ENCODE measurements around the gene ARFRP1. TPM values are rescaled to one million over a fixed set of nuclear protein-coding genes. Genes with fewer than 3 reads are reported as not detected.

Gene ARFRP1
- total and polyA plus RNA-seq, 9 donors = 26.2 to 33.0 (median 31.4) TPM

DNA sequence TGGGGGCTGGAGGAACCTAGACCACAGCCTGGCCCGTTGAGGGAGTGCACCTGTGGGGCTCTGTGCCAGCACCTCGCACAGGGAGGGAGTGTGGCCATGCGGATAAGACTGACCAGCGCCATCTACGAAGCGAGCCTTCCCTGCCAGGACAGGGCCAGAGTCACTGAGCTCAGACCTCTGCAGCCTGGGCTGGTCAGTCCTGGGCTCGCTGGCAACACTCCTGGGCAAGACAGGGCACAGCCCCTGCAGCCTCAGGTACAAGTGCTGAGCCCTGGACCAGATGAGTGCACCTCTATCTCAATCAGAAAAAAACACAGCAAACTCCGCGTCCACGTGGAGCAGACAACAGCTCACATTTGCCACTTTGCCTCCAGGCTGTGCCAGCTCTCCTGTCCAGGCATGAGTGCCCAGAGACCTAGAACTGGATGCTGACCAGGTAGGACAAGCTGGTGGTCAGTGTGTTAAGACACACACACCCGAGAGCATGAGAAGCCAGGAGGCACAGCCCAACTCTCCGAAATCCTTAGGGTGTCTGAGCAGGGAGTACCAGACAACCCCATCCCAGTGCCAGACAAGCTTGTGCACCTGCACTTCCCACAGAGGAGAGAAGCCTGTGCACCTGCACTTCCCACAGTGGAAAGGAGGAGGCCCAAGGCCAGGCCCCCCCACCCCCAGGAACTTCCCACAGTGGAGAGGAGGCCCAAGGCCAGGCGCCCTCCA is 4.9 kb downstream of the ARFRP1 start:
- no peak overlapping the region for H3K4me3 ChIP-seq (ENCODE audit: low read length)
- H3K27ac ChIP-seq (ENCODE audit: low read length) = no peak overlapping the region
- no peaks in the 10 kb centered on the region for H3K27me3 ChIP-seq (ENCODE audit: control insufficient read depth, insufficient read depth, low read length)
- 63% methylated on average over 12 of the region's 13 CpGs for WGBS (ENCODE audit: insufficient coverage)
- peaks cover 30% of the 10 kb centered on the region for H3K4me1 ChIP-seq (ENCODE audit: control insufficient read depth, insufficient read depth, low read length)
- peaks cover 42% of the 10 kb centered on the region for H3K36me3 ChIP-seq (ENCODE audit: control insufficient read depth, insufficient read depth, low read length)
- H3K9me3 ChIP-seq (replicated peaks; ENCODE audit: control insufficient read depth, low read depth, low read length) = no peaks in the 10 kb centered on the region
- peak; percentile 12 for DNase-seq

DNA sequence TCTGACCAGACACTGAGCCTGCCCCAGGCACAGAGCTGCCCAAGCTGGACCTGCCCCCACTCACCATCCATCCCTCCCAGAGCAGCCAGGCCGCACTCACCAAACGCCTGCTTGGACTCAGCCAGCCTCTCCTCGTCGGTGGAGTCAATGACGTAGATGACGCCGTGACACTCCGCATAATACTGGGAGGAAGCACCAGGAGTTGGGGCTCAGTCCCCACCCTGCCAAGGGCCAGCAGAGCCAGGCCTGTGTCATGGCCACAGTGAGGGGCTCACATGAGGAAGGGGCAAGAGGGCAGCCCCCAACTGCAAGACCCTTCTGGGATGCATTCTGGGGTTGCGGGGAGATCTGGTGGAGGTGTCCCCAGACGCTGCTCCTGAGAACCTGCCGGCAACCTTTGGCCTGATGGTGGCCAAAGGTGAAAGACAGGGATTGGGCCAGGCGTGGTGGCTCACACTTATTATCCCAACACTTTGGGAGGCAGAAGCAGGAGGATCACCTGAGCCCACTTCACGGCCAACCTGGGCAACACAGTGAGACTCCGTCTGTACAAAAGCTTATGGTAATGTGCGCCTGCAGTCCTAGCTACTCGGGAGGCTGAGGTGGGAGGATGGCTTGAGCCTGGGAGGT is 5.6 kb downstream of the ARFRP1 start:
- 89% methylated on average over 14 of the region's 16 CpGs for WGBS (ENCODE audit: insufficient coverage)
- no peak for DNase-seq
- Histone ChIP-seq H3K27me3 (ENCODE audit: control insufficient read depth, insufficient read depth, low read length) (no peaks in the 10 kb centered on the region), H3K36me3 (ENCODE audit: control insufficient read depth, insufficient read depth, low read length) (peaks cover 42% of the 10 kb centered on the region), H3K4me1 (ENCODE audit: control insufficient read depth, insufficient read depth, low read length) (peaks cover 38% of the 10 kb centered on the region), H3K4me3 (ENCODE audit: low read length) (no peak overlapping the region), H3K9me3 (replicated peaks; ENCODE audit: control insufficient read depth, low read depth, low read length) (no peaks in the 10 kb centered on the region), H3K27ac (ENCODE audit: low read length) (no peak overlapping the region)

DNA sequence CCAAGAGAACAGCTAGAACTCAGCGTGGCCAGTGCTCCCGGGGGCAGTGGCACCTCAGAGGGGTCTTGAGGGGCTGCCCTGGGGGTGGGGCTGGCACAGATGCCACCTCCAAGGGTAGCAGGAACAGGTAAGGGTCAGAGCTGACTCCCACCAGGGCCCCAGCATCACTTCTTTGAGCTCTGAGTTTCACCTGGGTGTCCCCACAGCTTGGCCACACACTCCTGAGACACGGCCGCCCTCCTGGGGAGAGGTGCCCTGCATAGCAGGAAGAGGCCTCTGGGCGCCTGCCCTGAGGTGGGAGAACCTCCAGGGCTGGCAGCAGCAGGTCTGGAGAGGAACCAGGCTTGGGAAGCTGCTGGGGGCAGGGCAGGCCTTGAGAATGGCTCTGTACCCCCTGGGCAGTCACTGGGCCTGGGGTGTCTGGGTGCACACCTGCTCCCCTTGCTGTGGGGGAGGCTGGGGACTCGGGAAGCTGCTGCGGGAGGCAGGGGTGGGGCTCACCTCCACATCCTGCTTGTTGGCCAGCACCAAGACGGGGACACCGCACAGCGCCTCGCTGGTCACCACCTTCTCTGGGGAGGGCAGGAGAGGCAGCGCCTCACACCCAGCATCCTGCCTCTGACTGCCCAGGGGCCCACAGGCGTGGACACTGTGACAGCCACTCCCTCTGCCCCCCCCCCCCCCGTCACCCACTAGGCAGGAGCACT is 6.3 kb downstream of the ARFRP1 start:
- Histone ChIP-seq H3K4me3 (ENCODE audit: low read length) (no peak overlapping the region), H3K9me3 (replicated peaks; ENCODE audit: control insufficient read depth, low read depth, low read length) (no peaks in the 10 kb centered on the region), H3K27ac (ENCODE audit: low read length) (no peak overlapping the region), H3K36me3 (ENCODE audit: control insufficient read depth, insufficient read depth, low read length) (peaks cover 42% of the 10 kb centered on the region), H3K4me1 (ENCODE audit: control insufficient read depth, insufficient read depth, low read length) (peaks cover 40% of the 10 kb centered on the region), H3K27me3 (ENCODE audit: control insufficient read depth, insufficient read depth, low read length) (no peaks in the 10 kb centered on the region)
- WGBS (ENCODE audit: insufficient coverage) = 80% methylated on average over 6 of the region's 14 CpGs
- peak; percentile 7 for DNase-seq

DNA sequence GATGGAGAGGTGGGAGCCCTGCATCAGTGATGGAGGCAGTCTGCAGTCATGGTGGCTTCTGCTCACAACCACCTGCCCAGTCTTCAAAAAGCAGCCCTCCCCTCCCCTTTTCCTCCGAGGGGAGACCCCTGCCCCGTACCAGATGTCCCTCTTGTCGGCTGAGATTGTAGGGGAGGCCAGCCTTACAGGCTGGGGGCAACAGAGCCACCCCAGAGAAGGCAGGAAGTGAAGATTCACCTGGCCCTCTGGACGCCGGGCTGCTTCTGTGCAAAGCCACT is 6.8 kb downstream of the ARFRP1 start:
- 53% methylated on average over 3 of the region's 5 CpGs for WGBS (ENCODE audit: insufficient coverage)
- no peak overlapping the region for H3K4me3 ChIP-seq (ENCODE audit: low read length)
- H3K4me1 ChIP-seq (ENCODE audit: control insufficient read depth, insufficient read depth, low read length) = peaks cover 40% of the 10 kb centered on the region

DNA sequence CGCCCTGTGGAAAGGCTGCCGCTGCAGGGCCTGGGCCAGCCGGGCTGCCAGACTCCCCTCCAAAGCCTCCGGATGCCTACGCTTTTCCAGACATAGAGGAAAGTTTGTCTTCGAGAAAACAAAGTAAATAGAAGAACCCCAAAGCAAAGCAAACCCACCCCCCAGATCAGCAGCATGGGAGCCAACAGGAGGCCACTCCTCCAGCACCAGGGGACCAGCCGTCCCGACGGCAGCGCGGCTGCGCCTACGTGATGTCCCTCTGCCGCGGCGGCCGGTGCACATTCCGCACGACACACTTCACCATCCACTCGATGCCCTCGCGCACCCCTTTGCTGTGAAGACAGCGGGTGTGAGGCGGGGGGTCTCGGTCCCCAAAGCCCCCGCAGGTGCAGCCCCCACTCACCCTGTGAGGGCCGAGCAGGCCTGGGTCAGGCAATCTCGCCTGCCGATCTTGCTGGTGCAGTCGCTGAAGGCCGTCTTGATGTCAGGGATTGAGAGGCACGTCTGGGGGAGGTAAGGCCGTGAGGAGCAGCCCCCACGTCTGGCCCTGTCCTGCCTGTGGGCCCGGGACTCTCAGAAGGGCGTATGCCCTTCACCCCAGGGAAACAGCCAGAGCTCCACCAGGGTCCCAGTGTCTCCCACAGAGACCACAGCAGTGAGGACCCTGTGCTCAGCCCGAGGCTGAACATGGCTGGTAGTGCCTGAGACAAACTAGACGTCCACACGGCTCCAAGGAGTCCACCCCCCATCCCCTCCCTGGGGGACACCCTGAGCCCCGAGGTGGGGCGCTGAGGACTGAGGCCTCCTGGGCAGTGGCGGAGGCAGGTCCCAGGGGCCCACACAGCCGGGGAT is 7.4 kb downstream of the ARFRP1 start:
- no peaks in the 10 kb centered on the region for H3K9me3 ChIP-seq (replicated peaks; ENCODE audit: control insufficient read depth, low read depth, low read length)
- H3K27ac ChIP-seq (ENCODE audit: low read length) = no peak overlapping the region
- peaks cover 43% of the 10 kb centered on the region for H3K4me1 ChIP-seq (ENCODE audit: control insufficient read depth, insufficient read depth, low read length)
- WGBS (ENCODE audit: insufficient coverage) = 81% methylated on average over 22 of the region's 43 CpGs
- DNase-seq = peak; percentile 13
- H3K36me3 ChIP-seq (ENCODE audit: control insufficient read depth, insufficient read depth, low read length) = peaks cover 34% of the 10 kb centered on the region
- H3K27me3 ChIP-seq (ENCODE audit: control insufficient read depth, insufficient read depth, low read length) = no peaks in the 10 kb centered on the region
- no peak overlapping the region for H3K4me3 ChIP-seq (ENCODE audit: low read length)

More for the DNA sequence above, 6.8 kb downstream of the ARFRP1 start:
- H3K9me3 ChIP-seq (replicated peaks; ENCODE audit: control insufficient read depth, low read depth, low read length) = no peaks in the 10 kb centered on the region
- H3K27ac ChIP-seq (ENCODE audit: low read length) = no peak overlapping the region
- H3K27me3 ChIP-seq (ENCODE audit: control insufficient read depth, insufficient read depth, low read length) = no peaks in the 10 kb centered on the region
- H3K36me3 ChIP-seq (ENCODE audit: control insufficient read depth, insufficient read depth, low read length) = peaks cover 37% of the 10 kb centered on the region
- DNase-seq = no peak

DNA sequence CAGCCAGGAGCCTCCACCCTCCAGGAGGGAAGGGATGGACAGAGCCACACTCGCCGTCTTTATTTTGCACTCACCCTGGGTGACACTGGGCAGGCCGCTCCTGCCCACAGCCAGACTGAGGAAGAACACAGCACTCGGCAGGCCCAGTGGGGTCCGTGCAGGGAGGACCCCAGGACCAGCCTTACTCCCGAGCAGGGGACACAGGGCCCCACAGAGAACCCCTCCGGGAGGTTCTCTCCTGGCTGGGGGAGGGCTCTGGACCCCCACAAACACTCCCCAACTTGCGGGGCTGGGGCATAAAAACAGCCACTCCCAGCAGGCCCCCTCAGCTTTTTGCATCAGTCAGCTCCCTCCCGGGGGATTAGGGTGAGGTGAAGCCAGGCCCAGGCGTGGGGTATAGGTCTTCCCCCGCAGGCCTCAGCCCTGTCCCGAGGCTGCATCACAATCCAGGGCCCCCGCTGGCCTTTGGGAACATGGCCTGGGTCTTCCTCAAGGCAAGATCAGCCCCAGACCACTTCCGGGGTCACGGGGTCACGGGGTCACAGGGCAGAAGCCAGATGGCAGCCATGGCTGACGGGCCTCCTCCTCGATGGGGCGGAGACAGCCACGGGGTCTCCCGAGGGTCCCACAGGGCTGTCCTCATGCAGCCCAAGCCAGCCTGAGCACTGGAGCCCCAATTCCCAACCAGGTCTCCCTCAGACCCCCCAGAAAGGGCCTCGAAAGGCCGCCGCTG is 8.1 kb downstream of the ARFRP1 start:
- WGBS (ENCODE audit: insufficient coverage) = 51% methylated on average over 18 of the region's 24 CpGs

DNA sequence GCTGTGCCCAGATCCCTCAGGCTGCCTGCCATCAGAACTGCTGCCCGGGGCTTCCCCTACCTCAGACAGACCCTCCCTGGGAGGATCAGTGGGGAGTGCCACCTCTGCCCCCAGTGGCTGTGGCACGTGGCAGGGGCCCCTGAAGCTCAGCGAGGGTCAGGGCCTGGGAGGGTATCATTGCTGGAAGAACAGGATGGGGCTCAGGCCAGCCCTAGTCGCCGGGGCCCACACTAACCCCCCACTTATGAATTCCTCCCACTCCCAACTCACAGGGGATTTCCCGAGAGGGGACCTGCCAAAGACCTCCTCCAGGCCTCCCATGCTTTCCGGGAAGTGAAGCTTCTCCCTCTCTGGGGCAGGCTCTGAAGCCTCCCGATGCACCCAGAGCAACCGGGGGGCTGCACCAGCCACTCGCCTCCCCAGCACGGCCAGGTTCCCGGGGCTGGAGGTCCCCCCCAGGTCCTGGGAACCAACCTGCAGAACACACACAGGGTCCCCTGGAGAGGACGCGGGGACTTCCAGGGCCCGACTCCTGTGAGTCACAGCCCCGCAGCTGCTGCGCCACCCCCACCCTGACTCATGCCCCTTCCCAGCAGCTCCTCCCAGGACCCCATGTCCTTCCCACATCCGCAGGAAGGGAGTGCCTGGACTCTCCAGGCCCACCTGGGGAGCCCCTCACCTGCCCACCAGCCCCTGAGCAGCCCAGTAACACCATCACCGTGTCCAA is 8.9 kb downstream of the ARFRP1 start:
- Histone ChIP-seq H3K36me3 (ENCODE audit: control insufficient read depth, insufficient read depth, low read length) (peaks cover 31% of the 10 kb centered on the region), H3K27ac (ENCODE audit: low read length) (peak overlapping the region; percentile 29), H3K4me3 (ENCODE audit: low read length) (no peak overlapping the region), H3K27me3 (ENCODE audit: control insufficient read depth, insufficient read depth, low read length) (no peaks in the 10 kb centered on the region), H3K4me1 (ENCODE audit: control insufficient read depth, insufficient read depth, low read length) (peaks cover 43% of the 10 kb centered on the region), H3K9me3 (replicated peaks; ENCODE audit: control insufficient read depth, low read depth, low read length) (no peaks in the 10 kb centered on the region)
- peak; percentile 77 for DNase-seq
- WGBS (ENCODE audit: insufficient coverage) = 30% methylated on average over 12 of the region's 19 CpGs

More for the DNA sequence above, 8.1 kb downstream of the ARFRP1 start:
- Histone ChIP-seq H3K4me1 (ENCODE audit: control insufficient read depth, insufficient read depth, low read length) (peaks cover 43% of the 10 kb centered on the region), H3K27me3 (ENCODE audit: control insufficient read depth, insufficient read depth, low read length) (no peaks in the 10 kb centered on the region), H3K9me3 (replicated peaks; ENCODE audit: control insufficient read depth, low read depth, low read length) (no peaks in the 10 kb centered on the region), H3K4me3 (ENCODE audit: low read length) (no peak overlapping the region), H3K36me3 (ENCODE audit: control insufficient read depth, insufficient read depth, low read length) (peaks cover 34% of the 10 kb centered on the region), H3K27ac (ENCODE audit: low read length) (no peak overlapping the region)
- DNase-seq = peak; percentile 22

DNA sequence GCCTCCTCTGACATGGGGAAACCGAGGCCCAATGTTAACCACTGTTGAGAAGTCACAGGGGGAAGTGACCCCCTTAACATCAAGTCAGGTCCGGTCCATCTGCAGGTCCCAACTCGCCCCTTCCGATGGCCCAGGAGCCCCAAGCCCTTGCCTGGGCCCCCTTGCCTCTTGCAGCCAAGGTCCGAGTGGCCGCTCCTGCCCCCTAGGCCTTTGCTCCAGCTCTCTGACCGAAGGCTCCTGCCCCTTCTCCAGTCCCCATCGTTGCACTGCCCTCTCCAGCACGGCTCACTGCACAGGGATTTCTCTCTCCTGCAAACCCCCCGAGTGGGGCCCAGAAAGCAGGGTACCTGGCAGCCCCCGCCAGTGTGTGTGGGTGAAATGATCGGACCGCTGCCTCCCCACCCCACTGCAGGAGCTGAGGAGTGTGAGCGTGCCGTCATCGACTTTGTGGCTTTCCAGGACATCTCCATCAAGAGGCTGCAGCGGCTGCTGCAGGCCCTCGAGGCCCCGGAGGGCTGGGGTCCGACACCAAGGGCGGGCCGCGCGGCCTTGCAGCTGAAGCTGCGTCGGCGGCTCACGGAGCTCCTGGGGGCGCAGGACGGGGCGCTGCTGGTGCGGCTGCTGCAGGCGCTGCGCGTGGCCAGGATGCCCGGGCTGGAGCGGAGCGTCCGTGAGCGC is 9.8 kb downstream of the ARFRP1 start:
- H3K4me1 ChIP-seq (ENCODE audit: control insufficient read depth, insufficient read depth, low read length) = peaks cover 43% of the 10 kb centered on the region
- no peak overlapping the region for H3K4me3 ChIP-seq (ENCODE audit: low read length)
- peaks cover 22% of the 10 kb centered on the region for H3K36me3 ChIP-seq (ENCODE audit: control insufficient read depth, insufficient read depth, low read length)
- peak; percentile 25 for DNase-seq
- no peaks in the 10 kb centered on the region for H3K9me3 ChIP-seq (replicated peaks; ENCODE audit: control insufficient read depth, low read depth, low read length)
- WGBS (ENCODE audit: insufficient coverage) = 59% methylated on average over 28 of the region's 40 CpGs
- H3K27me3 ChIP-seq (ENCODE audit: control insufficient read depth, insufficient read depth, low read length) = no peaks in the 10 kb centered on the region
- no peak overlapping the region for H3K27ac ChIP-seq (ENCODE audit: low read length)

Measured in muscle of leg (tissue), 11 donors.